ENCODE data around the gene SEMA3C.

DNA sequence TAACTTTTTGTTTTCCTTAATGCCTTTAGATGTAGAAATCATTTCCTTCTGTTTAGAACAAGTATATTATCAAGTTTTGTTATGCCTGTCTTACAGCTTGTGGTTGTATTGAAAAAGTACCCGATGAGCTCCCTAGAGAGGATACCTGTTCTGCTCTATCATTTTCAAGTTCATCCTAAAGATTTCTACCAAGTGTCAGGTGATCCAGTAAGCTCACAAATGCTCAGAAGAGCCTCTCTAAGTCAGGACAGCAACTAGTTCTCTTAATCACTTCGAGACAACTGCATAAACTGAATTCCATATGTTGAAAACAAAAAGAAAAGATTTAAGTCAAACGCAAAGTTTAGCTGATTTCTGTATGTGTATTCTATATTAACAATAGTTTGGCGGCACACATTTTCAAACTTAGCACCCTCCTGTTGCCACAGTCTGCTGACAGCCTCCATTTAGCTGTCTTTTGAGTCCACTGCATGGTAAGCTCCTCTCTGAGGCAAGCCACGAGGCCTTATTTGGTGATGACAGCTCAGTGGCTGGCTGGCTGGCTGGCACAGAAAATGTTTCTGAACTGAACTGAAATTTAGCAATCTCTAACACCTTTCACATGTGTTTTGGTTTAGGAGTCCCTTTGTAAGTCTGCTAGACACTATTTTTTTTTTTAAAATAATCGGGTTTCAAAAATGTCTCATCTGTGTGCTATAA is 59.4 kb downstream of the SEMA3C start:
- no peak for TF ChIP-seq CTCF (IDR thresholded peaks at IDR 0.05; ENCODE audit: poor library complexity)
- no peak for TF ChIP-seq EZH2 (IDR thresholded peaks at IDR 0.05; ENCODE audit: borderline replicate concordance)
